HepG2 (cell line): Measurements from ENCODE around the gene CYP11A1. TPM values are rescaled to one million over a fixed set of nuclear protein-coding genes. Genes with fewer than 3 reads are reported as not detected.

Experiments used
- ATAC-seq: fragments of 200-7000 bp; cut with Tn5 transposase; 3 replicates; pipeline ENCODE4 v1.9.1; 2020; ENCODE audit warnings: mild to moderate bottlenecking, moderate library complexity
- BruUV-seq: library from RNA; stranded (reverse); fragments of 400-500 nt; replicated peaks from 2 replicates; lab custom pipeline; 2021; lab: Mats Ljungman, UMichigan
- CTCF ChIA-PET: fragments of 300-600 bp; formaldehyde crosslinking; extraction: SDS; loops from one replicate; lab custom pipeline; 2021; ENCODE audit warnings: low total read pairs, inconsistent platforms, low intra/inter-chr PET ratio; lab: Yijun Ruan, JAX
- POLR2A ChIA-PET: fragments of 350-600 bp; sonication (Branson Sonifier 250); formaldehyde crosslinking; loops from one replicate; lab custom pipeline; 2020; ENCODE audit warnings: antibody characterized with exemption, inconsistent platforms; lab: Yijun Ruan, JAX
- DNase-seq: peaks from one replicate; pipeline ENCODE4 v3.0.0-alpha.2; 2015; ENCODE audit warnings: low spot score
- FAIRE-seq: peaks from 3 replicates; lab custom pipeline; 2011; peaks lifted over from hg19 to GRCh38; lab: Jason Lieb, UNC
- H2AFZ ChIP-seq: one replicate; pipeline ENCODE4 v1.6.1; 2011; ENCODE audit warnings: low read length, inconsistent platforms
- H3K27ac ChIP-seq: fragments of 300-600 bp; 3 replicates; pipeline ENCODE4 v1.8.0; 2011; ENCODE audit warnings: mixed run types, mild to moderate bottlenecking, mixed read lengths, low read length, inconsistent platforms; ENCODE audit not compliant: insufficient read depth; ENCODE audit errors: extremely low read length
- H3K27me3 ChIP-seq, 2 experiments: fragments of 200-600 bp in 1 of 2; 2 replicates in 1 of 2; 3 replicates in 1 of 2; pipeline versions ENCODE4 v1.6.0 to v1.8.0; 2011; ENCODE audit warnings: low read length in 2 of 2, mild to moderate bottlenecking in 2 of 2, moderate library complexity in 2 of 2, inconsistent platforms in 1 of 2; ENCODE audit not compliant: insufficient read depth in 2 of 2, control insufficient read depth in 1 of 2
- H3K36me3 ChIP-seq, 2 experiments: fragments of 200-600 bp in 1 of 2; replicated peaks in 1 of 2; 2 replicates in 1 of 2; 3 replicates in 1 of 2; pipeline versions ENCODE4 v1.5.1 to v1.8.0; 2011; ENCODE audit warnings: low read length in 2 of 2, inconsistent platforms in 1 of 2; ENCODE audit not compliant: insufficient read depth in 2 of 2, control insufficient read depth in 1 of 2
- H3K4me1 ChIP-seq: 2 replicates; pipeline ENCODE4 v1.5.1; 2012; ENCODE audit warnings: low read length, inconsistent platforms; ENCODE audit not compliant: insufficient read depth
- H3K4me2 ChIP-seq: 2 replicates; pipeline ENCODE4 v1.6.0; 2011; ENCODE audit warnings: low read depth, low read length, inconsistent platforms
- H3K4me3 ChIP-seq, 3 experiments: fragments of 200-600 bp in 1 of 3; sonication (generic), shearing (Covaris generic) in 1 of 3; replicated peaks in 1 of 3; 2 replicates each; pipeline ENCODE4 v1.5.1; 2011 to 2016; ENCODE audit warnings: low read length in 3 of 3, inconsistent platforms in 2 of 3, low read depth in 2 of 3, mild to moderate bottlenecking in 2 of 3, control low read depth in 1 of 3, mixed read lengths in 1 of 3; ENCODE audit not compliant: insufficient read depth in 1 of 3
- H3K79me2 ChIP-seq: one replicate; pipeline ENCODE4 v1.6.1; 2011; ENCODE audit warnings: low read length, inconsistent platforms; ENCODE audit not compliant: insufficient read depth
- H3K9ac ChIP-seq: 2 replicates; pipeline ENCODE4 v1.6.0; 2011; ENCODE audit warnings: mild to moderate bottlenecking, low read depth, low read length, inconsistent platforms; ENCODE audit not compliant: insufficient read depth
- H3K9me3 ChIP-seq: 2 replicates; pipeline ENCODE4 v1.5.1; 2012; ENCODE audit warnings: mild to moderate bottlenecking, low read length
- H4K20me1 ChIP-seq: 2 replicates; pipeline ENCODE4 v1.6.0; 2011; ENCODE audit warnings: inconsistent platforms, mild to moderate bottlenecking, low read length, moderate library complexity; ENCODE audit not compliant: insufficient read depth
- PHF5A ChIP-seq: IDR thresholded peaks from one replicate; pipeline ENCODE4 v1.6.1; 2018; ENCODE audit warnings: low read depth, missing genetic modification reagents; ENCODE audit not compliant: unreplicated experiment
- ZNF138 ChIP-seq: sonication (generic); formaldehyde crosslinking; IDR thresholded peaks from 2 replicates; pipeline ENCODE4 v1.5.0; 2020; ENCODE audit warnings: mild to moderate bottlenecking, low read depth, missing genetic modification reagents
- ZNF337 ChIP-seq: sonication (generic); formaldehyde crosslinking; IDR thresholded peaks from 2 replicates; pipeline ENCODE4 v1.5.1; 2020; ENCODE audit warnings: missing genetic modification reagents, low read depth, mild to moderate bottlenecking, borderline replicate concordance
- ZNF383 ChIP-seq: sonication (generic); formaldehyde crosslinking; IDR thresholded peaks from 2 replicates; pipeline ENCODE4 v1.4.0; 2020; ENCODE audit warnings: missing genetic modification reagents, mild to moderate bottlenecking, borderline replicate concordance
- WGBS: methylation state at CpG from one replicate; pipeline ENCODE4 v1.1.6; 2017; ENCODE audit warnings: low lambda C conversion rate; 5-methylcytosine and 5-hydroxymethylcytosine counted together
- in situ Hi-C: cut with HindIII; loops from 2 replicates; pipeline ENCODE4 v1.10.0; 2017; ENCODE audit warnings: low pct_unique_long_range_greater_than_20kb; ENCODE audit not compliant: extremely low pct_ligation_motif_present
- intact Hi-C: fragments of 100-400 bp; cut with micrococcal nuclease; formaldehyde crosslinking; loops from one replicate; pipeline ENCODE4 v1.10.0; 2022; ENCODE audit not compliant: unreplicated experiment
- polyA plus RNA-seq, 8 experiments: library from polyadenylated mRNA; depleted of rRNA in 3 of 8; stranded (reverse) in 7 of 8; unstranded in 1 of 8; fragments of >200 nt; fragmentation: Illumina TruSeq in 4 of 8; extraction: Trizol in 4 of 8; gene quantifications; 2 replicates each; pipeline versions ENCODE4 v1.2.1 to v1.2.3, GENCODE V29; 2011 to 2016; ENCODE audit warnings: low read depth in 4 of 8, missing spikeins in 1 of 8, mixed read lengths in 1 of 8; ENCODE audit not compliant: insufficient read depth in 1 of 8
- total RNA-seq, 5 experiments: library from RNA; depleted of rRNA; stranded (reverse); fragments of >200 nt; fragmentation: Illumina TruSeq; extraction: Trizol; gene quantifications; 2 replicates each; pipeline ENCODE4 v1.2.3, GENCODE V29; 2016; ENCODE audit warnings: low read depth in 1 of 5
- TF ChIP-seq, protein P1 (sequence below): sonication (generic); formaldehyde crosslinking; IDR thresholded peaks from 2 replicates; pipeline ENCODE4 v1.5.0; 2020; ENCODE audit warnings: mild to moderate bottlenecking, missing genetic modification reagents
- TF ChIP-seq, protein P2 (sequence below): sonication (generic); formaldehyde crosslinking; IDR thresholded peaks from 2 replicates; pipeline ENCODE4 v1.4.0; 2020; ENCODE audit warnings: missing genetic modification reagents
- TF ChIP-seq, protein P3 (sequence below): sonication (generic); formaldehyde crosslinking; IDR thresholded peaks from one replicate; pipeline ENCODE4 v1.5.1; 2020; ENCODE audit warnings: mild to moderate bottlenecking, missing genetic modification reagents; ENCODE audit errors: not compliant biosample characterization

CYP11A1 gene
- total and polyA plus RNA-seq, 2 of the 13 experiments (the other 11 are each of a cell fraction or from before 2014, with no cell fraction given) = 0.66 to 0.92 TPM

DNA sequence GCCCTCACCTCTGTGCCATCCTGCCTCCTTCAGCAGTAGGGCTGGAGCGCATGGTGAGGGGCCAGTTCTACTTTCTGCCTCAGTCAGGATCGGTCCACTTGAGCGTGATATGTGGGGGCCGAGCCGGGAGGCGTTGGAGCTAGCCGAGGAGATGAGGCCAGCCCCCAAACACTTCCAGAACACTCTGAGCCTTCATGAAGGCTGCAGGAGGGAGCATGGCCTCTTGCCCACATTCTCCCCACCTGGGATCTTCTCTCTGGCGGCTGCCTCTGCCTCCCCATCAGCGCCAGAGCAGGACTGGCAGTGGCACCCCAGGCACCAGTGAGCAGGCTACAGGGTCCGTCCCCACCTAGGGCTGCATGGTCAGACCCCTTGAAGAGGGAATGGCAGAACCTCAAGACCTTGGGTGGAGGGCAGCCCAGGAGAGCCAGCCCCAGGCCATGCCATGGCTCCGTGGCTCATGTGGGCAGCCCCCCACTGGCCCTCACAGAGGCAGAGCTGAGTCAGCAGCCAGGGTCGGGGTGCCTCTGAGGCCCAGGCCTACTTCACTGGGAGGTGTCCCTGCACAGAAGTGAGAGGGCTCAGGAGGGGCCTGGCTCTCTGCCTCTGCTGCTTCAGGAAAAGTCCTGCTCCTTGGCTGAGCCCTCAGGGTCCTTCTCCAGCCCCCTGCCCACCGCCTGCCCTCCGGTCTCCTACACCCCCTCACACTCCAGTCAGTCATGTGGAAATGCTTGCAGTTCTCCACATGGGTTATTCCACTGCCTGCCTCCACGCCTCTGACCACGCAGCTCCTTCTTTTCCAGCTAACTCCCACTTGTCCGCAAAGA, 28.1 kb upstream of the CYP11A1 start:
- peaks cover 44% of the 10 kb centered on the region for H3K4me1 ChIP-seq
- in situ Hi-C loops = no loop called here

More for the DNA sequence above, 28.1 kb upstream of the CYP11A1 start:
- no peak overlapping the region for H3K27ac ChIP-seq
- ATAC-seq = no peak
- H3K9ac ChIP-seq = 0 out of 2 replicates have a peak overlapping the region, but pooled peaks have one; percentile 22
- ChIA-PET CTCF (no interaction called here), POLR2A (interaction anchor here (1.0 to 3.0 kb wide), 7 partner anchors 14 to 66 kb away, joined by 3 to 20 read pairs (median 4); partner anchors contain the start of gene UBL7)
- no peaks in the 10 kb centered on the region for H3K9me3 ChIP-seq
- WGBS = 46% methylated on average over 5 of the region's 17 CpGs
- no peaks in the 10 kb centered on the region for H3K79me2 ChIP-seq
- no TSS peak for BruUV-seq
- H3K4me3 ChIP-seq = peak overlapping the region in 1 of 3 experiments; percentile 34; a peak in 1 of 6 replicates
- H4K20me1 ChIP-seq = no peaks in the 10 kb centered on the region
- TF ChIP-seq ZNF337 (CRISPR knock-in tag) (no peak), PHF5A (no peak), ZNF138 (CRISPR knock-in tag) (no peak), ZNF383 (no peak)
- TF ChIP-seq, protein P1, sequence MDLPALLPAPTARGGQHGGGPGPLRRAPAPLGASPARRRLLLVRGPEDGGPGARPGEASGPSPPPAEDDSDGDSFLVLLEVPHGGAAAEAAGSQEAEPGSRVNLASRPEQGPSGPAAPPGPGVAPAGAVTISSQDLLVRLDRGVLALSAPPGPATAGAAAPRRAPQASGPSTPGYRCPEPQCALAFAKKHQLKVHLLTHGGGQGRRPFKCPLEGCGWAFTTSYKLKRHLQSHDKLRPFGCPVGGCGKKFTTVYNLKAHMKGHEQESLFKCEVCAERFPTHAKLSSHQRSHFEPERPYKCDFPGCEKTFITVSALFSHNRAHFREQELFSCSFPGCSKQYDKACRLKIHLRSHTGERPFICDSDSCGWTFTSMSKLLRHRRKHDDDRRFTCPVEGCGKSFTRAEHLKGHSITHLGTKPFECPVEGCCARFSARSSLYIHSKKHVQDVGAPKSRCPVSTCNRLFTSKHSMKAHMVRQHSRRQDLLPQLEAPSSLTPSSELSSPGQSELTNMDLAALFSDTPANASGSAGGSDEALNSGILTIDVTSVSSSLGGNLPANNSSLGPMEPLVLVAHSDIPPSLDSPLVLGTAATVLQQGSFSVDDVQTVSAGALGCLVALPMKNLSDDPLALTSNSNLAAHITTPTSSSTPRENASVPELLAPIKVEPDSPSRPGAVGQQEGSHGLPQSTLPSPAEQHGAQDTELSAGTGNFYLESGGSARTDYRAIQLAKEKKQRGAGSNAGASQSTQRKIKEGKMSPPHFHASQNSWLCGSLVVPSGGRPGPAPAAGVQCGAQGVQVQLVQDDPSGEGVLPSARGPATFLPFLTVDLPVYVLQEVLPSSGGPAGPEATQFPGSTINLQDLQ (CRISPR knock-in tag) = no peak
- TF ChIP-seq, protein P2, sequence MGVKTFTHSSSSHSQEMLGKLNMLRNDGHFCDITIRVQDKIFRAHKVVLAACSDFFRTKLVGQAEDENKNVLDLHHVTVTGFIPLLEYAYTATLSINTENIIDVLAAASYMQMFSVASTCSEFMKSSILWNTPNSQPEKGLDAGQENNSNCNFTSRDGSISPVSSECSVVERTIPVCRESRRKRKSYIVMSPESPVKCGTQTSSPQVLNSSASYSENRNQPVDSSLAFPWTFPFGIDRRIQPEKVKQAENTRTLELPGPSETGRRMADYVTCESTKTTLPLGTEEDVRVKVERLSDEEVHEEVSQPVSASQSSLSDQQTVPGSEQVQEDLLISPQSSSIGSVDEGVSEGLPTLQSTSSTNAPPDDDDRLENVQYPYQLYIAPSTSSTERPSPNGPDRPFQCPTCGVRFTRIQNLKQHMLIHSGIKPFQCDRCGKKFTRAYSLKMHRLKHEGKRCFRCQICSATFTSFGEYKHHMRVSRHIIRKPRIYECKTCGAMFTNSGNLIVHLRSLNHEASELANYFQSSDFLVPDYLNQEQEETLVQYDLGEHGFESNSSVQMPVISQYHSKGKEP = no peak
- TF ChIP-seq, protein P3, sequence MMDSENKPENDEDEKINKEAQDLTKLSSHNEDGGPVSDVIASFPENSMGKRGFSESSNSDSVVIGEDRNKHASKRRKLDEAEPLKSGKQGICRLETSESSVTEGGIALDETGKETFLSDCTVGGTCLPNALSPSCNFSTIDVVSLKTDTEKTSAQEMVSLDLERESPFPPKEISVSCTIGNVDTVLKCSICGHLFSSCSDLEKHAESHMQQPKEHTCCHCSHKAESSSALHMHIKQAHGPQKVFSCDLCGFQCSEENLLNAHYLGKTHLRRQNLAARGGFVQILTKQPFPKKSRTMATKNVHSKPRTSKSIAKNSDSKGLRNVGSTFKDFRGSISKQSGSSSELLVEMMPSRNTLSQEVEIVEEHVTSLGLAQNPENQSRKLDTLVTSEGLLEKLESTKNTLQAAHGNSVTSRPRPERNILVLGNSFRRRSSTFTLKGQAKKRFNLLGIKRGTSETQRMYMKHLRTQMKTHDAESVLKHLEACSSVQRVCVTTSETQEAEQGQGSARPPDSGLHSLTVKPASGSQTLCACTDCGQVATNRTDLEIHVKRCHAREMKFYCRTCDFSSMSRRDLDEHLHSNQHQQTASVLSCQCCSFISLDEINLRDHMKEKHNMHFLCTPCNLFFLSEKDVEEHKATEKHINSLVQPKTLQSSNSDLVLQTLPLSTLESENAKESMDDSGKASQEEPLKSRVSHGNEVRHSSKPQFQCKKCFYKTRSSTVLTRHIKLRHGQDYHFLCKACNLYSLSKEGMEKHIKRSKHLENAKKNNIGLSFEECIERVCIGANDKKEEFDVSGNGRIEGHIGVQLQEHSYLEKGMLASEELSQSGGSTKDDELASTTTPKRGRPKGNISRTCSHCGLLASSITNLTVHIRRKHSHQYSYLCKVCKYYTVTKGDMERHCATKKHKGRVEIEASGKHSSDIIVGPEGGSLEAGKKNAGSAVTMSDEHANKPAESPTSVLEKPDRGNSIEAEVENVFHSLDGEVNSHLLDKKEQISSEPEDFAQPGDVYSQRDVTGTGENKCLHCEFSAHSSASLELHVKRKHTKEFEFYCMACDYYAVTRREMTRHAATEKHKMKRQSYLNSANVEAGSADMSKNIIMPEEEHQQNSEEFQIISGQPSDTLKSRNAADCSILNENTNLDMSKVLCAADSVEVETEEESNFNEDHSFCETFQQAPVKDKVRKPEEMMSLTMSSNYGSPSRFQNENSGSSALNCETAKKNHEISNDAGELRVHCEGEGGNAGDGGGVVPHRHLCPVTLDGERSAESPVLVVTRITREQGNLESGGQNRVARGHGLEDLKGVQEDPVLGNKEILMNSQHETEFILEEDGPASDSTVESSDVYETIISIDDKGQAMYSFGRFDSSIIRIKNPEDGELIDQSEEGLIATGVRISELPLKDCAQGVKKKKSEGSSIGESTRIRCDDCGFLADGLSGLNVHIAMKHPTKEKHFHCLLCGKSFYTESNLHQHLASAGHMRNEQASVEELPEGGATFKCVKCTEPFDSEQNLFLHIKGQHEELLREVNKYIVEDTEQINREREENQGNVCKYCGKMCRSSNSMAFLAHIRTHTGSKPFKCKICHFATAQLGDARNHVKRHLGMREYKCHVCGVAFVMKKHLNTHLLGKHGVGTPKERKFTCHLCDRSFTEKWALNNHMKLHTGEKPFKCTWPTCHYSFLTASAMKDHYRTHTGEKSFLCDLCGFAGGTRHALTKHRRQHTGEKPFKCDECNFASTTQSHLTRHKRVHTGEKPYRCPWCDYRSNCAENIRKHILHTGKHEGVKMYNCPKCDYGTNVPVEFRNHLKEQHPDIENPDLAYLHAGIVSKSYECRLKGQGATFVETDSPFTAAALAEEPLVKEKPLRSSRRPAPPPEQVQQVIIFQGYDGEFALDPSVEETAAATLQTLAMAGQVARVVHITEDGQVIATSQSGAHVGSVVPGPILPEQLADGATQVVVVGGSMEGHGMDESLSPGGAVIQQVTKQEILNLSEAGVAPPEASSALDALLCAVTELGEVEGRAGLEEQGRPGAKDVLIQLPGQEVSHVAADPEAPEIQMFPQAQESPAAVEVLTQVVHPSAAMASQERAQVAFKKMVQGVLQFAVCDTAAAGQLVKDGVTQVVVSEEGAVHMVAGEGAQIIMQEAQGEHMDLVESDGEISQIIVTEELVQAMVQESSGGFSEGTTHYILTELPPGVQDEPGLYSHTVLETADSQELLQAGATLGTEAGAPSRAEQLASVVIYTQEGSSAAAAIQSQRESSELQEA (CRISPR knock-in tag) = no peak
- peaks cover 5 to 55% of the 10 kb centered on the region in 2 experiments; a peak in 3 of 5 replicates for H3K27me3 ChIP-seq
- peak overlapping the region; percentile 64 for H3K4me2 ChIP-seq
- DNase-seq = no peak
- FAIRE-seq = no peak
- H3K36me3 ChIP-seq = no peaks in the 10 kb centered on the region
- H2AFZ ChIP-seq = no peak overlapping the region
- intact Hi-C loops = no loop called here
